B cell (primary cell): ENCODE measurements around the gene ALDH1B1.

ENCODE experiments used
- EZH2 ChIP-seq: IDR thresholded peaks from 2 replicates; pipeline ENCODE4 v1.6.1; 2012; ENCODE audit warnings: borderline replicate concordance, low read depth, mild to moderate bottlenecking, moderate library complexity, low read length; ENCODE audit not compliant: insufficient read depth, poor library complexity, severe bottlenecking
- TF ChIP-seq, protein P1 (sequence below): fragments of 200-600 bp; IDR thresholded peaks from one replicate; pipeline ENCODE4 v1.8.0; 2022; ENCODE audit warnings: antibody characterized with exemption, mild to moderate bottlenecking

DNA sequence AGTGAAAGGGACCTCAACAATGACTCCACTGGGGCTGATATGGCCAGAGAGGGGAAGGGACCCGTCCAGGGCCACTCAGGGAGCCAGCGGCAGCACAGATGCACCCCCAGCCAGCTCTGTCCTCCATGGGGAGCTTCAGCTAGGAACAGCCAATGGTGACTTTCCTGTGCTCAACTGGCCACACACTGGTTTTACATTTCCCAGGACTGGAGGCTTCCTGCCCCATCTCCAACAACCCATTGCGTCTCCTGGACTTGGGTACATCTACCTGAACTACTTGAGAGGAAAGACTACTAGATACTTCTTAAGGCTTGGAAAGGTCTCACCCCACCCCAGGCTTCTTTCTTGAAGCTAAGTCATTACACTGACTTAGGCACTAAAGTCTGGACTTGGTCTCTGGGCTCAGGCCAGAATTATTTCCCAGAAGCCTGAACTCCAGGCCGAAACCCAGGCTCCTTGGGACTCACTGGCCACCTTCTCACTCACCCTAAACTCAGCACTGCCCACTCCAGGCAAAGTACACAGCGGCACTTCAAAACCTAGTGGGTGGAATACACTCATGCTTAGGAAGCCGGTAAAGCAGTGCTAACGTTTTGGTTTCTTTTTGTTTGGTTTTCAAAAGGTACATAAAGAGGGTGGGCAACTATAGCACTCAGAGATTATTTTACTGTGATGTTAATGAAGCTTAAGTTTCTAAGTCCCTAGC lies 30.2 kb downstream of the ALDH1B1 start:
- TF ChIP-seq, protein P1, sequence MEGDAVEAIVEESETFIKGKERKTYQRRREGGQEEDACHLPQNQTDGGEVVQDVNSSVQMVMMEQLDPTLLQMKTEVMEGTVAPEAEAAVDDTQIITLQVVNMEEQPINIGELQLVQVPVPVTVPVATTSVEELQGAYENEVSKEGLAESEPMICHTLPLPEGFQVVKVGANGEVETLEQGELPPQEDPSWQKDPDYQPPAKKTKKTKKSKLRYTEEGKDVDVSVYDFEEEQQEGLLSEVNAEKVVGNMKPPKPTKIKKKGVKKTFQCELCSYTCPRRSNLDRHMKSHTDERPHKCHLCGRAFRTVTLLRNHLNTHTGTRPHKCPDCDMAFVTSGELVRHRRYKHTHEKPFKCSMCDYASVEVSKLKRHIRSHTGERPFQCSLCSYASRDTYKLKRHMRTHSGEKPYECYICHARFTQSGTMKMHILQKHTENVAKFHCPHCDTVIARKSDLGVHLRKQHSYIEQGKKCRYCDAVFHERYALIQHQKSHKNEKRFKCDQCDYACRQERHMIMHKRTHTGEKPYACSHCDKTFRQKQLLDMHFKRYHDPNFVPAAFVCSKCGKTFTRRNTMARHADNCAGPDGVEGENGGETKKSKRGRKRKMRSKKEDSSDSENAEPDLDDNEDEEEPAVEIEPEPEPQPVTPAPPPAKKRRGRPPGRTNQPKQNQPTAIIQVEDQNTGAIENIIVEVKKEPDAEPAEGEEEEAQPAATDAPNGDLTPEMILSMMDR, result no peak
- no peak for TF ChIP-seq EZH2
